ENCODE data around the gene PRPSAP2. TPM values are rescaled to one million over a fixed set of nuclear protein-coding genes. Genes with fewer than 3 reads are reported as not detected.

The PRPSAP2 gene
- 28.7 and 60.1 TPM in 2 replicates for total RNA-seq (ENCODE audit: low replicate concordance)

GRCh38 chr17:18857864-18858566 is at the start of gene PRPSAP2:
Gene PRPSAP2, plus strand, starts transcription at chr17:18858131. Its CDS starts 7,703 bp downstream, at chr17:18865834.

GRCh38 chr17:18951941-18952842 is 94.3 kb downstream of the PRPSAP2 start, which contains the start of gene SLC5A10:
Gene SLC5A10, plus strand, starts transcription at chr17:18952165. Its CDS starts 41 bp downstream, at chr17:18952206.

Other genes starting within 250 kb of the PRPSAP2 start
- gene TBC1D28, start 213.7 kb upstream of the PRPSAP2 start, total RNA-seq (ENCODE audit: low replicate concordance), result not detected in 2 replicates
- gene FOXO3B, start 175.8 kb upstream of the PRPSAP2 start, total RNA-seq (ENCODE audit: low replicate concordance), result 2.7 and 3.8 TPM in 2 replicates
- under 0.01 TPM in 1 of 2 replicates, not detected in the other for gene FBXW10, start 114.1 kb upstream of the PRPSAP2 start, total RNA-seq (ENCODE audit: low replicate concordance)
- gene TVP23B, start 76.9 kb upstream of the PRPSAP2 start, total RNA-seq (ENCODE audit: low replicate concordance), result 70.6 and 122 TPM in 2 replicates
- gene SLC5A10, start 94.0 kb downstream of the PRPSAP2 start, total RNA-seq (ENCODE audit: low replicate concordance), result under 0.01 and 0.47 TPM in 2 replicates
- 1.6 and 14.3 TPM in 2 replicates for gene FAM83G, start 146.6 kb downstream of the PRPSAP2 start, total RNA-seq (ENCODE audit: low replicate concordance)
- gene GRAP, start 188.8 kb downstream of the PRPSAP2 start, total RNA-seq (ENCODE audit: low replicate concordance), result 0.08 TPM in 1 of 2 replicates, not detected in the other

Data from smooth muscle cell of the coronary artery (primary cell).